Measurements from ENCODE around the gene HBP1.

HBP1 gene

GRCh38 chr7:107158028-107158427 is 10.8 kb upstream of the HBP1 start:
- Histone ChIP-seq H3K9ac (ENCODE audit: low read depth, low read length) (no peak overlapping the region), H3K4me1 (ENCODE audit: control insufficient read depth, insufficient read depth, low read length) (no peaks in the 10 kb centered on the region), H3K36me3 (ENCODE audit: insufficient read depth, low read length) (no peaks in the 10 kb centered on the region), H3K27me3 (ENCODE audit: control insufficient read depth, insufficient read depth, low read length) (no peaks in the 10 kb centered on the region), H3K9me3 (replicated peaks; ENCODE audit: low read length) (no peaks in the 10 kb centered on the region), H3K4me3 (ENCODE audit: low read length) (no peak overlapping the region), H3K4me2 (ENCODE audit: low read length) (no peak overlapping the region)

GRCh38 chr7:107160389-107160788 is 8.4 kb upstream of the HBP1 start:
- Histone ChIP-seq H3K4me3 (ENCODE audit: low read length) (no peak overlapping the region), H3K4me2 (ENCODE audit: low read length) (no peak overlapping the region), H3K9ac (ENCODE audit: low read depth, low read length) (no peak overlapping the region), H3K27me3 (ENCODE audit: control insufficient read depth, insufficient read depth, low read length) (no peaks in the 10 kb centered on the region), H3K9me3 (replicated peaks; ENCODE audit: low read length) (no peaks in the 10 kb centered on the region), H3K4me1 (ENCODE audit: control insufficient read depth, insufficient read depth, low read length) (peaks cover 5% of the 10 kb centered on the region), H3K36me3 (ENCODE audit: insufficient read depth, low read length) (no peaks in the 10 kb centered on the region)

GRCh38 chr7:107161415-107161814 is 7.4 kb upstream of the HBP1 start:
- Histone ChIP-seq H3K27me3 (ENCODE audit: control insufficient read depth, insufficient read depth, low read length) (no peaks in the 10 kb centered on the region), H3K9me3 (replicated peaks; ENCODE audit: low read length) (no peaks in the 10 kb centered on the region), H3K9ac (ENCODE audit: low read depth, low read length) (no peak overlapping the region), H3K36me3 (ENCODE audit: insufficient read depth, low read length) (no peaks in the 10 kb centered on the region), H3K4me2 (ENCODE audit: low read length) (no peak overlapping the region), H3K4me3 (ENCODE audit: low read length) (no peak overlapping the region), H3K4me1 (ENCODE audit: control insufficient read depth, insufficient read depth, low read length) (peaks cover 5% of the 10 kb centered on the region)

- Histone ChIP-seq H3K4me1 (ENCODE audit: control insufficient read depth, insufficient read depth, low read length) (peaks cover 5% of the 10 kb centered on the region), H3K9me3 (replicated peaks; ENCODE audit: low read length) (no peaks in the 10 kb centered on the region), H3K9ac (ENCODE audit: low read depth, low read length) (no peak overlapping the region), H3K36me3 (ENCODE audit: insufficient read depth, low read length) (no peaks in the 10 kb centered on the region), H3K4me2 (ENCODE audit: low read length) (no peak overlapping the region), H3K27me3 (ENCODE audit: control insufficient read depth, insufficient read depth, low read length) (no peaks in the 10 kb centered on the region), H3K4me3 (ENCODE audit: low read length) (no peak overlapping the region)
Measured at GRCh38 chr7:107162475-107162874, 6.3 kb upstream of the HBP1 start.

GRCh38 chr7:107164092-107164491 is 4.7 kb upstream of the HBP1 start:
- Histone ChIP-seq H3K4me3 (ENCODE audit: low read length) (no peak overlapping the region), H3K9ac (ENCODE audit: low read depth, low read length) (no peak overlapping the region), H3K4me2 (ENCODE audit: low read length) (no peak overlapping the region), H3K4me1 (ENCODE audit: control insufficient read depth, insufficient read depth, low read length) (peaks cover 10% of the 10 kb centered on the region), H3K36me3 (ENCODE audit: insufficient read depth, low read length) (no peaks in the 10 kb centered on the region), H3K27me3 (ENCODE audit: control insufficient read depth, insufficient read depth, low read length) (no peaks in the 10 kb centered on the region), H3K9me3 (replicated peaks; ENCODE audit: low read length) (no peaks in the 10 kb centered on the region)

- Histone ChIP-seq H3K4me1 (ENCODE audit: control insufficient read depth, insufficient read depth, low read length) (peaks cover 10% of the 10 kb centered on the region), H3K4me2 (ENCODE audit: low read length) (no peak overlapping the region), H3K27me3 (ENCODE audit: control insufficient read depth, insufficient read depth, low read length) (no peaks in the 10 kb centered on the region), H3K4me3 (ENCODE audit: low read length) (no peak overlapping the region), H3K36me3 (ENCODE audit: insufficient read depth, low read length) (no peaks in the 10 kb centered on the region), H3K9me3 (replicated peaks; ENCODE audit: low read length) (no peaks in the 10 kb centered on the region), H3K9ac (ENCODE audit: low read depth, low read length) (no peak overlapping the region)
Measured at GRCh38 chr7:107165341-107165740, 3.5 kb upstream of the HBP1 start.

GRCh38 chr7:107166736-107167426 is 1.9 kb upstream of the HBP1 start:
- peaks cover 10% of the 10 kb centered on the region for H3K4me1 ChIP-seq (ENCODE audit: control insufficient read depth, insufficient read depth, low read length)
- H3K36me3 ChIP-seq (ENCODE audit: insufficient read depth, low read length), result no peaks in the 10 kb centered on the region
- no peaks in the 10 kb centered on the region for H3K27me3 ChIP-seq (ENCODE audit: control insufficient read depth, insufficient read depth, low read length)
- H3K4me2 ChIP-seq (ENCODE audit: low read length), result peak overlapping the region; percentile 92
- no peaks in the 10 kb centered on the region for H3K9me3 ChIP-seq (replicated peaks; ENCODE audit: low read length)
- peak overlapping the region; percentile 84 for H3K9ac ChIP-seq (ENCODE audit: low read depth, low read length)
- H3K4me3 ChIP-seq (ENCODE audit: low read length), result peak overlapping the region; percentile 70

- Histone ChIP-seq H3K27me3 (ENCODE audit: control insufficient read depth, insufficient read depth, low read length) (no peaks in the 10 kb centered on the region), H3K4me2 (ENCODE audit: low read length) (peak overlapping the region; percentile 92), H3K4me3 (ENCODE audit: low read length) (peak overlapping the region; percentile 70)
Measured at GRCh38 chr7:107167483-107168232, 1.1 kb upstream of the HBP1 start.

GRCh38 chr7:107169120-107170050 is 582 bp downstream of the HBP1 start:
- H3K9ac ChIP-seq (ENCODE audit: low read depth, low read length), result peak overlapping the region; percentile 92
- peaks cover 9% of the 10 kb centered on the region for H3K4me1 ChIP-seq (ENCODE audit: control insufficient read depth, insufficient read depth, low read length)
- no peaks in the 10 kb centered on the region for H3K36me3 ChIP-seq (ENCODE audit: insufficient read depth, low read length)
- H3K27me3 ChIP-seq (ENCODE audit: control insufficient read depth, insufficient read depth, low read length), result no peaks in the 10 kb centered on the region
- no peaks in the 10 kb centered on the region for H3K9me3 ChIP-seq (replicated peaks; ENCODE audit: low read length)
- H3K4me2 ChIP-seq (ENCODE audit: low read length), result peak overlapping the region; percentile 74
- peak overlapping the region; percentile 87 for H3K4me3 ChIP-seq (ENCODE audit: low read length)

More at GRCh38 chr7:107167483-107168232, 1.1 kb upstream of the HBP1 start:
- H3K9ac ChIP-seq (ENCODE audit: low read depth, low read length), result peak overlapping the region; percentile 84
- H3K4me1 ChIP-seq (ENCODE audit: control insufficient read depth, insufficient read depth, low read length), result peaks cover 14% of the 10 kb centered on the region
- H3K36me3 ChIP-seq (ENCODE audit: insufficient read depth, low read length), result no peaks in the 10 kb centered on the region
- no peaks in the 10 kb centered on the region for H3K9me3 ChIP-seq (replicated peaks; ENCODE audit: low read length)

- peaks cover 9% of the 10 kb centered on the region for H3K4me1 ChIP-seq (ENCODE audit: control insufficient read depth, insufficient read depth, low read length)
- H3K9me3 ChIP-seq (replicated peaks; ENCODE audit: low read length), result no peaks in the 10 kb centered on the region
- peak overlapping the region; percentile 74 for H3K4me2 ChIP-seq (ENCODE audit: low read length)
- H3K36me3 ChIP-seq (ENCODE audit: insufficient read depth, low read length), result no peaks in the 10 kb centered on the region
- no peaks in the 10 kb centered on the region for H3K27me3 ChIP-seq (ENCODE audit: control insufficient read depth, insufficient read depth, low read length)
- peak overlapping the region; percentile 87 for H3K4me3 ChIP-seq (ENCODE audit: low read length)
- H3K9ac ChIP-seq (ENCODE audit: low read depth, low read length), result peak overlapping the region; percentile 92
Measured at GRCh38 chr7:107170051-107170915, 1.5 kb downstream of the HBP1 start.

All from skeletal muscle satellite cell (primary cell).